GM19452 (cell line): Measurements from ENCODE around the gene HRH1.
"Not testable (repeated sequence)": the region's sequence is repeated elsewhere in the genome, so short reads cannot be mapped to it uniquely, and the experiment has no call there.

Experiments
- ATAC-seq: cut with Tn5 transposase; IDR thresholded peaks from one replicate; pipeline ENCODE4 v1.9.1; 2021; ENCODE audit not compliant: unreplicated experiment

The HRH1 gene

DNA sequence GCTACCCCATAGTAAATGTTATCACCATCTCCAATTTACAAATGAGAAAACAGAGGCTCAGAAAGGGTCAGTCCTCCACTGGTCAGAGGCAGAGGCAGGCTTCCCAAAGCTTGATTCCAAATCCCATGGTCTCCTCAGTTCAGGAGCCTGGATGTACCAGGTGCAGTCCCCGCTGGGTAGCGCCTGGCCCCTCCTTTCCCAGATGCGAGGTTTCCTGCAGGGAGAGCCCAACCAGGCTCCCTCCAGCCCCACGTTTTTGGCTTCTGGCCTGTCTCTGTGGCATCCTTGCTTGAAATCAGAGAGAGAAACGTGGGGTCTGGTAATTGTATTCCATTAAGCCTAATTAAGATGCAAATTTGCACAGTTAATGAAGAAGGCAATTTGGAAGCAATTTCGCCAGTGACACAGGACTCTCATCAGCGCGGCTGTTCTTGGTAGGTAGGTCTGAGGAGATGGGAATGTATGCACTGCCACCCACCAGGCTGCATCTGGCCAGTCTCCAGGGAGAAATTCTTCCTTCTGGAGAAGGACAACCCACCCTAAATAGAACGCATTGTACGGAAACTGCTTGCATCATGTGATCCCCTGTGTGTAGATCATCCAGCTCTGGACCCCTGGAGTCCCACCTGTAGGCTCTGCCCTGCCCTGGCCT lies 50.5 kb downstream of the HRH1 start:
- ATAC-seq: no peak

DNA sequence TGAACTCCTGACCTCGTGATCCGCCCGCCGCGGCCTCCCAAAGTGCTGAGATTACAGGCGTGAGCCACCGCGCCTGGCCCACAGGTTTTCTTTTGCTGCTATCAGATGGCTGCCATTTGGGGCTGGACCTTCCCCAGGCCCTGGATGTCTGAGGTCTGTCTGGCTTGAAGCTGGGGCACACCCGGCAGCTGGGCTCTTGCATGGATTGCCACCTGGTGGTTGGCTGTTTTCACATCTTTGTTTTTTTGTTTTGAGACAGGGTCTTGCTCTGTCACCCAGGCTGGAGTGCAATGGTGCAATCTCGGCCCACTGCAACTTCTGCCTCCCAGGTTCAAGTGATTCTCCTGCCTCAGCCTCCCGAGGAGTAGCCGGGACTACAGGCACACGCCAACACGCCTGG lies 51.6 kb downstream of the HRH1 start:
- ATAC-seq: not testable (repeated sequence)

DNA sequence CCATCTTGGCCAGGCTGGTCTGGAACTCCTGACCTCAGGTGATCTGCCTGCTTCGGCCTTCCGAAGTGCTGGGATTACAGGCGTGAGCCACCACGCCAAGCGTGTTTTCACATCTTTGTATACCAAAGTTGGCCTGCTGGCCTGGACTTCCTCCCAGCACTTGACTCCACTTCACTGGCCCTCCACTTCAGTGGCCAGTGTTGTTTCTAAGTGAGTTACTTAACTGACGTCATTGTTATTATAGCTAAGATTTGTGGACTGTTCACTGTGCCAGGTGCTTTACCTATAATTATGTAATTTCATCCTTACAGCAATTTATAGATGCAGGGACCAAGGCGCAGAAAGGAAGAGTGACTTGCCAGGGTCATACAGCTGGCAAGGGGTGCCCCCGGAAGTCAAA lies 52.0 kb downstream of the HRH1 start:
- no peak for ATAC-seq

DNA sequence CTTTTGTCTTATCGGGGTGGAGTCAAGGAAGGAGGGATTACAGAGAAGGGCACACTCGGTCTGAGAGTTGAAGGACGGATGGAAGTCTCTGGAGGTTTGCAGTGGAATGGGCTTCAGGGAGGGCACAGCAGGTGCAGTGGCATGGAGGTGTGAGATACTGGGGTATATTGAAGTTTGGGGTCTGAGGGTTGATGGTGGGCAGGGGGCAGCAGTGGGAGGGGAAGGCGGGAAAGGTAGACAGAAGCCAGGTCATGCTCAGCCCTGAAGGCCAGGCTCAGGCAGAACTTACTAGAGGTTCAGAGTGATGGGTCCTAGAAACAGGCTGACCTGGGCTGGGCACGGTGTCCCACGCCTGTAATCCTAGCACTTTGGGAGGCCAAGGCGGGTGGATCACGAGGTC lies 52.7 kb downstream of the HRH1 start:
- ATAC-seq: no peak

DNA sequence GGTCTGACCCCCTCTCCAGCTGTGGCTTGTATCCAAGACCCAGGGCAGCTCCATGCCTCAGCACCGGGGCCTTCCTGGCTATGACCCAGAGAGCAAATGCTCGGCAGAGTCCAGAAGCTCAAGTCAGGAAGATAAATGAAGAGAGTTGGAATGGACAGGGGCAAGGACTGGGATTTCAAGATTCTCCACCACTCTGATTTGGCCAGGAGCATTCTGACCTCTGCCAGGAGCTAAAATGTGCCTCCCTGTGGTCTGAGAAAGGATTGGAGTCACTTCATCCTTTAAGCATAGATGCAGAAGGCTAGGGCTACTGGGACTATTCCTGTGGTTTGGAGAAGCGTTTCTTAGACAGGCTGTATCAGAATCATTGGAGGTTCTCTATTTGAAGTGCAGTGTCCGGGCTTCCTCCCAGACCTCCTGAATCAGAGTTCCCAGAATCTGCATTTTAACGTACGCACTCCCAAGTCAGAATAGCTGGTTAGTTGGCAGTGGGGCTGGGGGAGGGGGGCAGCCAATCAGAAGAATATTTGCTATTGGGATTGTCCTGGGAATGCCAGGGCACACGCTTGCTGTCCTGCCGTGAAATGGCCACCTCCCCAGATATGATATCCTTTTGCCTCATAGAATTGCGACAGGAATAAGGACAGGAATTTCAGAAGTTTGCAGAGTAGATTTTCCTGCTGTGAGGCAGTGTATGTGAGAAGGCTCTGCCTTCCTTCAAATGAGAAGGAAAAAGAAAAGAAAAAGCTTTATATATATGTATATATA lies 57.4 kb downstream of the HRH1 start:
- no peak for ATAC-seq

DNA sequence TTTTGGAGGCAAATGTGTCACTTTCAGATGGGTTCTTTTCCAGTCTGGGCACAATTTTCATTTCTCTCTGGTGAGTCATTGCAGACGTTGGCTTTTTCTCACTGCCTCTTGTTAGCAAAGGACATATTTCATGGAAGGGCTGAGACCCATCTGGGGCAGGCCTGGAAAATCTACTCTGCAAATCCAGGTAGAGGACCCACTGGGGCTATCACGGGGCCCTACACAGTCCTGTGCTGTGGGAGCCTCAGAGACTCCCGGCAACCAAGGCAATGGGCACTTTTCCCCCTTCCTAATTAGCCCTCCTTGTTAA lies 58.0 kb downstream of the HRH1 start:
- no peak for ATAC-seq

DNA sequence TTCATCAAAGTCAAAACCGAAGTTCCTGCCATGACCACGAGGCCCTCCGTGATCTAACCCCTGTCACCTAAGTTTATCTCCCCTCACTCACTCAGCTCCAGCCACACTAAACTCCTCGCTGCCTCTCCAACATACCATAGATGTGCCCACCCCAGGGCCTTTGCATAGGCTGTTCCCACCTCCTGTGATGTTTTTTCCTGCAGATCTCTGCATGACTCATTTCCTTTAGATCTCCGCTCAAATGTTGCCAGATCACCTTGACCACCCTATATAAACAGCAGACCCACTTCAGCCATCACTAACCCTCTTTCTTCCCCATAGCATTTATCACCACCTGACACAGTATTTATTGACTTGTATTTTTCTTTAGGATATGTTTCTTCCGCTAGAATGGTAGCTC lies 58.5 kb downstream of the HRH1 start:
- ATAC-seq: no peak

DNA sequence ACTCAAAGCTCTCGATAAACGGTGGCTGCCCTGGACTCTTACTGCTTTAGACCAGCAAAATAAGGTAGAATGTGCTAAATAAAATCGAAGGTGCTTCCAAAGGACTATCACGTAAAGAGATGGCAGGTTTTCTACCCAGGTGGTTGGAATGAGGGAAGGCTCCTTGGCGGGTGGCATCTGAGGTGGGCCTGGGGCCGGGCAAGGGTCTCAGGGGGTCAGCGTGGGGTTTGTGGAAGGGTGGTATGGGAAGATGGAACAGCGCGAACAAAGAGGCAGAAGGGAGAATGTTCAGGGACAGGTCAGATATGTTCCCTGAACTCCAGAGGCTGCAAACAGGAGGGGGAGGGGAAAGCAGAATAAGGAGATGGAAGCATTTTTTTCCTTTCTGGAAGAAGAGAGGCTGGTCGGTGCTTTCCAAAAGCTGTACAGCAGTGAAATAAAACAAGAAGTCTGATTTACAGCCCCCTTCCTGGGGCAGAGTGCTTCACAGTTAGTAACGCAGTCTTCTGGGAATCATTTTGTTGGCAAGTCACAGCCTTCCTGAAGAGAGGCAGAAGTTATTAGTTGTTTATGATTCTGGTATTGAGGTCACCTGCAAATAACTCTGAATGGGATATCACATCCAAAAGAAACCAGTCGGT lies 59.6 kb downstream of the HRH1 start:
- ATAC-seq: no peak

DNA sequence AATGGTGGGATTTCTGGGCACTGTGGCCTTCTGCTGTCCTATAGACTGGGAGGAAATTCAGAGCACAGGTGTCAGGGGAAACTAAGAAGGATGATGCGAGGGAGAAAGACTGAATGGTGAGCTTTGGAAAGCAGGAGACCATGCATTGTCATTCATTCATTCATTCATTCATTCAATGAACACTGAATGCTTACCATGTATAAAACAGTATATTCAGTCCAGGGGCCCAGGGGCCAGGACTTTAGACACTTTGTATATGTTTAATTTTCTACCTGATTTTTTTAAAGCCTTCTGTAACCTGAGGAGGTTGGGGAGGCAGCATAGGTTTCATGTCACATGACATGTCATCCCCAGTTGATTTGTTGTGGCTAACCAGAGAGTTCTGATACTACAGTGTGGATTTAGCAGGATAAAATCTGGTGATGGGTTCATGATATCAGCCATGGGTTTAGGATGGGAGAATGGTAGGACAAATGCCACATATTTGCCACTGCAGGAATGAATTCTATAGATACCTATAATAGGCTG lies 60.2 kb downstream of the HRH1 start:
- ATAC-seq: no peak

DNA sequence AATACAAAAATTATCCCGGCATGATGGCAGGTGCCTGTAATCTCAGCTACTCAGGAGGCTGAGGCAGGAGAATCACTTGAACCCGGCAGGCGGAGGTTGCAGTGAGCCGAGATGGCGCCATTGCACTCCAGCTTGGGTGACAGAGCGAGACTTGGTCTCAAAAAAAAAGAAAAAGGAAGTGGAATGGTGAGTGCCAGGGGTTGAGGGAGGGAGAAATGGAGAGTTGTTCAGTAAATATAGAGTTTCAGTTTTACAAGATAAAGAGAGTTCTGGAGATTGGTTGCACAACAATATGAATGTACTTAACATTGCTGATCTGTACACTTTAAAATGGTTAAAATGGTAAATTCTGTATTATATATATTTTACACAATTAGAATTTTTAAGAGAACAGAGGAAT lies 63.1 kb downstream of the HRH1 start:
- ATAC-seq: not testable (repeated sequence)

DNA sequence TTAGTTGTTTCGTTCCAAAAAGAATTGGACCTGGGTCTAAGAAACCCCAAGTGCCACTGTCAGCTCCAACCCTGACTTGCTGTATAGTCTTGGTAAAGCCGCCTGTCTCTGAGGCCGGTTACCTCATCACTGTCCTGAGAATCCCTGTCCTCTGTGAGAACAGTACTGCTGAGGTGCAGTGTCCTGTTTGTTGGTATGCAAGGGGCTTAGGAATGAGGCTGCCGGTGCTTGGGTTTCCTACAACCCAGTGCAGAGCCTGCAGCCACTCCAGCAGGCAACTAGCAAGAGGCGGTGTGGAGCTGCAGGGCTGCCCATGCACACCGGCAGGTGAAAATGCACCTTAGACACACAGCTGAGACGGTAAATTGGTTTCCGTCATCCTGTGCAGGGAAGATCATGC lies 65.9 kb downstream of the HRH1 start:
- no peak for ATAC-seq

DNA sequence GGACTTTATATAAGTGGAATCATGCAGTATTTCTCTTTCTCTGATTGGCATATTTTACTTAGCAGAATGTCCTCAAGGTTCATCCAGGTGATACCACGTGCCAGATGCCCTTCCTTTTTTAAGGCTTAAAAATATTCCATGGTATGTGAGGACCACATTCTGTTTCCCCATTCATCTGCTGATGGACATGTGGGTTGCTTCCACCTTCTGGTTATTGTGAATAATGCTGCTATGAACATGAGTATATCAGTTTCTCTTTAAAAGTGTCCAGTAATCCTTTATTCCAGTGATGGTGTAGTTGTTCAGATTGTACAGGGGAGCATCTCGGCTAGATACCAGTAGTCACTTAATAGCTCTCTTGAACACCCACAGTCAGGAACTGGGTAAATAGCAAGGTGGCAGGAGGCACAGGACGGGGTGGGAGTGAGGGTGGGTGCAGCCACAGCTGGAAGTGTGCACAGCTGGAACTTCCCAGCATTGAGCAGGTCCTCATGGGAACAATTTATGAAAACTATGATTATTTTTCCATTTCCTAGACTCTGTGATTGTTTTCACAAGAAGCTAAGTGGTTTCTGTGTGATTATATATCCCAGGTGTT lies 67.6 kb downstream of the HRH1 start:
- ATAC-seq: no peak

DNA sequence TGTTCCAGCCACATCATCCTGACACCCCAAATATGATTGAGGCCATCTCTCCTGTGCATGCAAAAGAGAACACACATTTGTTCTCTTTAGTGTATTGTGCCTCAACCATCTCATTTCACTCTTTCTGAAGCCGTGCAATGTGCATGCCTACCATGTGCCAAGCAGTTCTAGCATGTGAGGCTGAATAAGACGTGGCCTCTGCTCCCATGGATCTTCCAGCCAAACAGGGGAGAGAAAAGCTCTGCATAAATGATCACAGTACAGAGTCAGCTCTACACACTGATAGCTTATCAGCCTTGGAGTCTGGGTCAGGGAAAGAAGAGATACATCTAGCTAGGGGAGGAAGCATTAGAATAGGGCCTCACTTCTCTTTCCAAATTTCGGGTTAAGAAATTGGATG lies 69.7 kb downstream of the HRH1 start:
- ATAC-seq: no peak

DNA sequence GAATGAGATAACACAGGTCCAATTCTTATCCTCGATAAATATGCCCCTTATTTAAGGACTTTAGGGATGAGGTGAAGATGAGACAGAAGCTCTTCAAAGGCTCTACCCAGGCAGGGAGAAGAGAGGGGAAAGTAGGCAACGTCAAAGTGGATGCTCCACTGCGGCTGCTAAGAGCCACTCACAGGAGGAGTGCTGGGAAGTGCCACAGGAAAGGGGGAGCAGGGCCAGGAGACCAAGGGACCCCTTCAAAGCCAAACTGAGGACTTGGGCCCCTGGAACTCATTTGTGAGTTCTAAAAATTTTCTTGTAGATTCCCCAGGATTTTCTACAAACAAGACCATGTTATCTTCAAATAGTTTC lies 70.6 kb downstream of the HRH1 start:
- ATAC-seq: no peak

DNA sequence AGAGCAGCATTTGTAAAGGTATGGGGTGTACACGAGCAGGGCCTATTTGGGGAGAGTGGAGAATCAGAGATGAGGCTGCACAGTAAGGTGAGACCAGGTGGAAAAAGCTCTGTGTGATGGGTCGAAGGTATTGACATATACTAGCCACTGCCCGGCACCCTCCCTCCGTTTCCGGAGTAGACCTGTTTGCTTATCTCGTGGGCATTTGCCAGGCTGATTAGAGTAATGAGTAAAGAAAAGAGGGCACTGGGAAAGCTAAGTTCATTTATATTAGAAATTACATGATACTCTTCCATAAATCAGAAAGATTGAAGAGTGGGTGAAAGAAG lies 71.7 kb downstream of the HRH1 start:
- no peak for ATAC-seq

DNA sequence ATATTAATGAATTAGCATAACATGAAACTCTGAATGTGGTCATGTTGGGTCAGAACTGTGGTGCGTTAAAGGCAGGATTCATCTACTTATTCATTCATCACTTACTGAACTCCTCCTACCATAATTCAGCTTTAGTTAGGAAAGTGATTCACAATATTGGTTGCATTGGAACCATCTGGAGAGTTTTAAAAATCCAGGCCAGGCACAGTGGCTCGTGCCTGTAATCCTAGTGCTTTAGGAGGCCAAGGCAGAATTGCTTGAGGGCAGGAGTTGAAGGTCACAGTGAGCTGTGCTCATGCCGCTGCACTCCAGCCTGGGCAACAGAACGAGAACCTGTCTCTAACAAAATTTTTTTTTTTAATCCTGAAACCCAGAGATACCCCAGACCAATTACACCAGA lies 73.7 kb downstream of the HRH1 start:
- no peak for ATAC-seq

DNA sequence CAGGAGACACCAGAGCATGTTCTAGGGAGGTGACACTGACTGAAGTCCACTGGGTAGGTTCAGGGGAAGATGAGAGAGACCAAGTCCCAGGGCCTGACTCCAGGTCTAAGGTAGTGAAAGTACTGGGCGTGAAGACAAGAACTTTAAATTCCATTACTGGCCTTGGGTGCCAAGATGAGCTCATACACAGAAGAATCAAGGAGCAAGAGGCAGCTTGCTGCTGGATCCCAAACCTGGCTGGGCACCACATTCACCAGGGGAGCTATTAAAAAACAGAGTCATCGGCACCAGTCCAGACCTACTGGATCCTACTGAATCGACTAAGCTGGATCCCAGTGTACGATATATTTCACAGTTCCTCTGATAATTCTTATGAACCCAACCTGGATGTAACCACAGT lies 75.8 kb downstream of the HRH1 start:
- ATAC-seq: no peak

DNA sequence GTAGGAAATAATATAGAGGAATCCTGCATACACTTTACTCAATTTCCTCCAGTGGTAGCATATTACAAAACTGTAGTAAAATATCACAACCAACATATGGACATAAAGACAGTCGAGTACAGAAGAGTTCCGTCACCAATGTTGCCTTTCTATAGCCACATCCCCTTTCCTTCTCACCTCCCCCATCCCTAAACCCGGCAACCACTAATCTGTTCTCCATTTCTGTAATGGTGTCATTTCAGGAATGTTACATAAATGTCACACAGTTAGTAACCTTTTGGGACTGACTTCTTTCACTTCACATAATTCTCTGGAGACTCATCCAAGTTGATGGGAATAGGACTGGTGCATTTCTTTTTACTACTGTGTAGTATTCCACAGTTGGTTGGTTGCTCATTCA lies 76.5 kb downstream of the HRH1 start:
- ATAC-seq: no peak

DNA sequence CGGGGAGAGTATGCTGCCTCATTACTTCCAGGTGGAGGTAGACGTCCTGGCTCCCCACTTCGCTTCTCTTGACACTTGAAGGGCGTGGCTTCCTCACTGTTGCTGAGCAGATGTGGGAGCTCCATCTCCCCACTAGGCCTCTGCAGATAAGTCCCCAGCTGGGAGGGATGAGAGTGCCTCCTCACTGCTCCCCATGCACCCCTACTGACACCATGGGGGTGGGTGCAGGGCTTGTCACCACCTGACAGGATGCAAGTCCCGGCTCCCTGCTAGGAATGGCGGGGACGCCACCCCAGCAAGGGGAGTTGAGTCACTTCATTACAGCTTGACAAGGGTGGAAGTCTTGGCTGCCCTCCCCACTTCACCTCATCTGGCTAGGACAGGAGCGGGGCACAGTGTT lies 81.1 kb downstream of the HRH1 start:
- ATAC-seq: no peak

DNA sequence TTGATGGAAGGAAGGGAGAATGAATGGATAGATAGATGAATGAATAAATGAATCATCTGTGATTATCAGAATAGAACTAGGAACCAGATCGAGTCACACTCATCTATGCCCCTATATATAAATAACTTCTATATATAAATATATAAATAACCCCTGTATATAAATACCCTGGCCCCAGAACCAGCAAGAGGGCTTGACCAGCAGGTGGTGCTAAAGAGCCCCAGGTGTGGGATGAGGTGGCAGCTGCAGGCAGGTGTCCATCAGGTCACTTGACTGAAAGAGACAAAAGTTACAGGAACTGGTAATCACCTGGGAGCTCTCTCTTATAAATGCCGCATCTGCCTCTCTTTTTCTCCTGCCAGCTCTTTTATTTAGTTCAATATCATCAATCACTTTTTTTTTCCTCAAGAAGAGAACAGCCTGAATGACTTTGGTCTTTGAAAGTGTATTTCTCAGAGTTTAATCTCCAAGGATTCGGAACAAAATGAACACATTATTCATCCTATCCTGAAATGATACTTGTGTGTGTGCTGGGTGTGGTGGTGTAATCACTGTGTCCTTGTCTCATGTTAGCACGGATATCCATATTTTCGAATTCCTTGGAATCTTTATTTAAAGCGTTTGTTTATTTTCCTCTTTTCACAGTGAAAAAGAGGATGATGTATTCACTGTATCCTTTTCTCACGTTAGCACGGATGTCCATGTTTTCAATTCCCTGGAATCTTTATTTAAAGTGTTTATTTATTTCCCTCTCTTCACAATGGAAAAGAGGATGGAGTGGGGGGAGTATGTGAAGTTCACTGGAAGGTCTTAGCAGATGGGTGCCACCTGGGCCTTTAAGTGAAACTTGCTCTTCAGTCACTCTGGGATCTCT lies 82.5 kb downstream of the HRH1 start:
- ATAC-seq: no peak

DNA sequence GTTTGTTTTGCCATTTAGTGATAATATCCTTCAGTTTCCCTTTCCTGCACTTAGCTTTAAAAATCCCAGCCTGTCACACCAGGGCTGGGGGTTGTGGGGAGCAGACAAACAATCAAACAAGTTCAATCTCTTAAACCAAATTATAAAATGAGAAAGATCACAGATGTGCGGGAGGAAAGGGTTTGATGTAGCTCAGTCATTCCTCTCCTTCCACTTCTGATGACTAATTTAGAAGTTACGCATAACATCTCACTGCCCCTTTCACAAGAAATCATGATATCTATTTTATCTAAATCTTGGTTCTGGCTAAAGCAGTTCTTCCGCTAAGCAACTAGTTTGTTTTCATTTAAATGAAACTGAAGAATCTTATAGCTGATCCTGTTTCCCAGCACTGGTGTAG lies 83.8 kb downstream of the HRH1 start:
- ATAC-seq: no peak
